ENCODE data around the gene NABP1.

NABP1 gene

GRCh38 chr2:191656792-191657191 is 21.1 kb upstream of the NABP1 start:
- in situ Hi-C loops (cut with HindIII; ENCODE audit: low pct_unique_long_range_greater_than_20kb, low sequenced_read_pairs) = no loop called here
- DNase-seq (ENCODE audit: low read depth in 1 of 2, low spot score in 1 of 2) = no peak
- no peak for TF ChIP-seq JUND (IDR thresholded peaks at IDR 0.05; ENCODE audit: low read depth)

DNA sequence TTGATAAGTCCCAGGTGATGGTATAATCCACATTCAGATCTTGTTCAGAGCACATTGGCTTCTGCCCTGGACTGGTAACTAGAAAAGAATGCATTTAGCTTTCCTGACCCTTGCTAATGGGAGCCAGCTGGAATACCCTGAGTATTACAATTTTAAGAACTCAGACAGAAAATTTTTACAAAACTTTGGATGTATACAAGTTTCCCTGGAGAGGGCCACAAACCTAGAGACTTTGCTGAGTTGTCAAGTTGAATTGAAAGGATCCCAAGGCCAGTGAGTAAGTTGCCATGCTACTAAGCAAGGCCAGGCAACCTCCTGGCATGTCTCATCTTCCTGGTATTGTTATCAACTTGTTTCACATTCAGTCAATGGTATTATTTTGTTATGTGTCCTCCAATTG is 20.0 kb upstream of the NABP1 start:
- no peak for DNase-seq (ENCODE audit: low read depth in 1 of 2, low spot score in 1 of 2)
- in situ Hi-C loops (cut with HindIII; ENCODE audit: low pct_unique_long_range_greater_than_20kb, low sequenced_read_pairs) = no loop called here
- TF ChIP-seq JUND (IDR thresholded peaks at IDR 0.05; ENCODE audit: low read depth) = no peak

- TF ChIP-seq JUND (IDR thresholded peaks at IDR 0.05; ENCODE audit: low read depth) = no peak
- no peak for DNase-seq (ENCODE audit: low read depth in 1 of 2, low spot score in 1 of 2)
- in situ Hi-C loops (cut with HindIII; ENCODE audit: low pct_unique_long_range_greater_than_20kb, low sequenced_read_pairs) = no loop called here
Observed at GRCh38 chr2:191659198-191659597, 18.7 kb upstream of the NABP1 start.

DNA sequence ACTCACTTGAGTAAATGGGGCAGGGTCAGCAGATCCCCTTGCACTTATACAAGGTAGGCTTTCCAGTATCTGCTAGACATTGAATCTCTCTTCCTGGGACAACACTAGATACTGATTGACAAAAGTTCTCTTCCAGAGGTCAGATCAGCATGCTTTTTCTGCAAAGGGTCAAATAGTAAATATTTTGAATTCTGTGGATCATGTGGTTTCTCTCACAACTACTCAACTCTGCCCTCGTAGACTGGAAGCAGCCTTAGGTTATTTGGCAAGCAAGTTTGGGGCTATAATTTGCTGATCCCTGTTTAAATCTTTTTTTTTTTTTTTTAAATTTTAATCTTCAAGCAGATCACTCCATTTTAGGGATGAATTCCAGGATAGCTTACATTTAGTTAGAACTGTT is 17.4 kb upstream of the NABP1 start:
- in situ Hi-C loops (cut with HindIII; ENCODE audit: low pct_unique_long_range_greater_than_20kb, low sequenced_read_pairs) = no loop called here

DNA sequence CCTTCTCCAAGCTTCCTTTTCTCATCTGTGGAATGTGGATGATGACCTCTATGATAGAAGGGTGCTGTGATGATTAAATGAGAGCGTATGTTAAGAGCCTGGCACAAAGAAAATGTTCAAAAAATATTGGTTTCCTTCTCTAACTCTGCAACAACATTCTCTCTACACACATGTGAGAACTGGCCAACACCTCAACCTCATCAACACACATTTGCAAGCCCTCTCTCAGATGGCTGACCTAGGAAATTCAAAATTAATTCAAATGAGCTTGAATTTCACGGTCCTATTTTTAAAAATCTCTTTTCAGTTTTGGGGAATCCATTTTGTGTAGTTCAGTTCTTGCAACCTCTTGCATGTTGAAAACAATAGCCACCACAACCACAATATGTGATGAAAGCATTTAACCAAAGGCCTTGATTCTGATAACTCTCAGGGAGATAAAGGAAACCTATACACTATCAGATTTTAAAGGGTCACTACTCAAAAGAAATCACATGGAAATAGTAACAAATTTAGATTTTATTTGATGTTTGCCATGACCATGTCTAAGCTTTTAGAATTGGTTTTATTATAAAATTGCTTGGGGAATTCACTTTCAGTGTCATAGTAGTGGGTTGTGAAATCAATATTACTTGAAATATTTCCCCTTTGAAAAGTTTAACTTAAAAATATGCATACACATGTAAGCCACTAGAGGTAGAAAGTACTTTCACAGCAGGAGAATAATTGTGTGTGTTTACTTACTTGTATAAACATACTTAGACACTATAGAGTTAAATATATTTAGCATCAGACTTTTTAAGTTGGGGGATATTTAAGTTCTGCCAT is 16.6 kb upstream of the NABP1 start:
- in situ Hi-C loops (cut with HindIII; ENCODE audit: low pct_unique_long_range_greater_than_20kb, low sequenced_read_pairs) = no loop called here
- DNase-seq (ENCODE audit: low read depth in 1 of 2, low spot score in 1 of 2) = no peak
- no peak for TF ChIP-seq JUND (IDR thresholded peaks at IDR 0.05; ENCODE audit: low read depth)

More for the DNA sequence above, 17.4 kb upstream of the NABP1 start:
- TF ChIP-seq JUND (IDR thresholded peaks at IDR 0.05; ENCODE audit: low read depth) = no peak
- DNase-seq (ENCODE audit: low read depth in 1 of 2, low spot score in 1 of 2) = no peak

DNA sequence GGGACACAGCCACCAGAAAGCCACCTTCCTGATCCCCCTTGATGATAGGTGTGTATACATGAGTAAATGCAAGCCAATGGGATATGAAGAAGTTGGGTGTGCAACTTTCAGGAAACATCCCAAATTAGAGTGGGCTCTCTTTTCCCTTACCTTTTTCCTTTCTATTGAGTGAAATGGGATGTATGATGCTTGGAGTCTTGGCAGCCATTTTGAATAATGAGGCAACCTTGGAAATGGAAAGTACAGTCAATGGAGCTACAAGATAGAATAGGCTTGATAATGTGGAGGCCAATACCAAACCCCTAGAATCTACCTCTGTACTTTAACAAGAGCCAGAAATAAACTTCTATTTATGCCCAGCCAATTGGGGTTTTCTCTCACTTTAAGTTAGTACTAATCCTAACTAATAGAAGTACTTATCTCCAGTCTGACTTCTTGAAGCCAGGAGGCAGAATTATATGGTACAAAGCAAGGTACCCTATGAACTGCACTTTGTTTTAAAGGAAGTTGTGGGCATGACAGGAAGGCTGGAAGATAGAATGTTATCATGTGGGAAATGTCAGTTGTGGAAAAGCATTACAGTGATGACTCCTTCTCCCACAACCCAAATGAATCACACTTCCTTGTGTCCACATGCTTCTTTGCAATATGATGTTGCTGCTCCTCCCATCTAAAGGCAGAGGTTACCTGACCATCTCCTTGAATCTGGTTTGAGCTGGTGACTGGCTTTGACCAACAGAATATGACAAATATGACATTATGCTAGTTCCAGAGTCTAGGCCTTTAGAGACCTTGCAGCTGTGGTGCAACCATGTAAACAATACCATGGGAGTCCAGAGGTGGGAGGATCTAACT is 12.9 kb upstream of the NABP1 start:
- in situ Hi-C loops (cut with HindIII; ENCODE audit: low pct_unique_long_range_greater_than_20kb, low sequenced_read_pairs) = no loop called here
- no peak for TF ChIP-seq JUND (IDR thresholded peaks at IDR 0.05; ENCODE audit: low read depth)
- no peak for DNase-seq (ENCODE audit: low read depth in 1 of 2, low spot score in 1 of 2)

GRCh38 chr2:191666226-191666625 is 11.7 kb upstream of the NABP1 start:
- DNase-seq (ENCODE audit: low read depth in 1 of 2, low spot score in 1 of 2) = no peak
- in situ Hi-C loops (cut with HindIII; ENCODE audit: low pct_unique_long_range_greater_than_20kb, low sequenced_read_pairs) = no loop called here
- no peak for TF ChIP-seq JUND (IDR thresholded peaks at IDR 0.05; ENCODE audit: low read depth)

GRCh38 chr2:191666732-191667131 is 11.2 kb upstream of the NABP1 start:
- no peak for TF ChIP-seq JUND (IDR thresholded peaks at IDR 0.05; ENCODE audit: low read depth)
- in situ Hi-C loops (cut with HindIII; ENCODE audit: low pct_unique_long_range_greater_than_20kb, low sequenced_read_pairs) = no loop called here
- no peak for DNase-seq (ENCODE audit: low read depth in 1 of 2, low spot score in 1 of 2)

DNA sequence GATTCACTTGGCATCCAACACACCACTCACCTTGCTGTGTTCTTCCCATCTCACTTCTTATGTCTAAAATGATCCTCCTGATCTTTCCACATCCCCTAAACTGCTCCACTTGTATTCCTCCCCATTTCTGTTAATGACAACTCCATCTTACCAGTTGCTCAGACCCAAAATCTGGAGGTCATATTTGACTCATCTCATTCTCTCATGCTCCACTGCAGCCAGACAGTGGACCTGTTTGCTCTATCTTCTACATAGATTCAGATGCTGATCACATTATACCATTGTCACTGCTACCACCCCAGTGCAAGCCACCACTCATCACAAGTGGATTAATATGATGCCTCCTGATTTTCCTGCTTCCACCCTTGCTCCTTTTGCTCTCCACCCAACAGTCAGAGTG is 7.9 kb upstream of the NABP1 start:
- in situ Hi-C loops (cut with HindIII; ENCODE audit: low pct_unique_long_range_greater_than_20kb, low sequenced_read_pairs) = no loop called here
- no peak for DNase-seq (ENCODE audit: low read depth in 1 of 2, low spot score in 1 of 2)
- TF ChIP-seq JUND (IDR thresholded peaks at IDR 0.05; ENCODE audit: low read depth) = no peak

DNA sequence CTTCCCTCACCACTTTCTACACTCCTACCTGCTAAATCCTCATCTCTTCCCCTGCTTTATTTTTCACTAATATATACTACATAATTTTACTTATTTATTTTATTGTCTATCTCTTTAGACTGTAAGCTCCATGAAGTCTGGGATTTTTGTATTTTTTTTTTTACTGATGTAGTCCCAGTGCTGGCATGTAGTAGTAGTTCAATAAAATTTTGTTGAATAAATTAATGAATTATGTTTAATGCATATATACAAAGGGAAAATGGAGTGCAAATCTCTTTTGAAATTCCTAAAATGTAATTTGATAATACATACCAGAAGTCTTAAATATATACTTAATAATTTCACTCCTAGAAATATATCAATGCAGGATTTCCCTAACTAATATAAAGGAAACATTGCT is 7.1 kb upstream of the NABP1 start:
- in situ Hi-C loops (cut with HindIII; ENCODE audit: low pct_unique_long_range_greater_than_20kb, low sequenced_read_pairs) = no loop called here
- no peak for DNase-seq (ENCODE audit: low read depth in 1 of 2, low spot score in 1 of 2)
- no peak for TF ChIP-seq JUND (IDR thresholded peaks at IDR 0.05; ENCODE audit: low read depth)

- in situ Hi-C loops (cut with HindIII; ENCODE audit: low pct_unique_long_range_greater_than_20kb, low sequenced_read_pairs) = no loop called here
- no peak for DNase-seq (ENCODE audit: low read depth in 1 of 2, low spot score in 1 of 2)
- no peak for TF ChIP-seq JUND (IDR thresholded peaks at IDR 0.05; ENCODE audit: low read depth)
Observed at GRCh38 chr2:191675807-191676721, 1.9 kb upstream of the NABP1 start.

Data from T47D (cell line).